ENCODE data around the gene MYPOP.

DNA sequence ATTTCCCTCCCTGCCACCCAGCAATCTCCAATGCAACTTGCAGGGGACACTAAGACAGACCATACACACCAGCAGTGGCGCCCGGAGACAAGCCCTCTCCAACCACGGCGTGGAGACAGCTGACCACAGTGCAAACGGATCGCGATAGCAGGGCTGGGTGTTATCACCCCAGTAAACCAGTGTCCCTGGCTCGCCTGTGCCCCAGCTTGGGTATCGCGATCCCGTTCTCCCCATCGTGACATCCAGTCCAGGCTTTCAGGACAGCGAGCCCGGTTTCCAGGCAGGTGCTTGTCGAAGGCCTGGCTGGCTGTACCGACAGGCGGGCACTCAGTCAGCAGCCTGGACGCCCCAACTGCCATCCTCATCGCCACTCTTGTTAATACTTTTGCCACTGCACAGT, 32.9 kb upstream of the MYPOP start:
- TF ChIP-seq EZH2 (optimal IDR thresholded peaks at IDR 0.05; ENCODE audit: low read depth, low read length), result no peak
- TF ChIP-seq, protein P1, sequence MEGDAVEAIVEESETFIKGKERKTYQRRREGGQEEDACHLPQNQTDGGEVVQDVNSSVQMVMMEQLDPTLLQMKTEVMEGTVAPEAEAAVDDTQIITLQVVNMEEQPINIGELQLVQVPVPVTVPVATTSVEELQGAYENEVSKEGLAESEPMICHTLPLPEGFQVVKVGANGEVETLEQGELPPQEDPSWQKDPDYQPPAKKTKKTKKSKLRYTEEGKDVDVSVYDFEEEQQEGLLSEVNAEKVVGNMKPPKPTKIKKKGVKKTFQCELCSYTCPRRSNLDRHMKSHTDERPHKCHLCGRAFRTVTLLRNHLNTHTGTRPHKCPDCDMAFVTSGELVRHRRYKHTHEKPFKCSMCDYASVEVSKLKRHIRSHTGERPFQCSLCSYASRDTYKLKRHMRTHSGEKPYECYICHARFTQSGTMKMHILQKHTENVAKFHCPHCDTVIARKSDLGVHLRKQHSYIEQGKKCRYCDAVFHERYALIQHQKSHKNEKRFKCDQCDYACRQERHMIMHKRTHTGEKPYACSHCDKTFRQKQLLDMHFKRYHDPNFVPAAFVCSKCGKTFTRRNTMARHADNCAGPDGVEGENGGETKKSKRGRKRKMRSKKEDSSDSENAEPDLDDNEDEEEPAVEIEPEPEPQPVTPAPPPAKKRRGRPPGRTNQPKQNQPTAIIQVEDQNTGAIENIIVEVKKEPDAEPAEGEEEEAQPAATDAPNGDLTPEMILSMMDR (IDR thresholded peaks at IDR 0.05; ENCODE audit: low read length), result no peak
